Sigmoid colon (tissue), 4 donors: ENCODE measurements around the gene CMSS1.

Source experiments
- CTCF ChIP-seq, 4 experiments: fragments of 450-650 bp in 3 of 4; fragments of 200-600 bp in 1 of 4; IDR thresholded peaks; one replicate each; pipeline ENCODE4 v1.5.1; 2016 to 2019; ENCODE audit warnings: antibody characterized with exemption in 4 of 4, mild to moderate bottlenecking in 3 of 4, moderate library complexity in 2 of 4
- EP300 ChIP-seq, 4 donors: sonication (generic); formaldehyde crosslinking; IDR thresholded peaks; one replicate each; pipeline ENCODE4 v1.6.1; 2017; ENCODE audit warnings: antibody characterized with exemption in 4 of 4
- POLR2A ChIP-seq, 2 donors: fragments of 450-650 bp; IDR thresholded peaks; one replicate each; pipeline ENCODE4 v1.6.1; 2016; ENCODE audit warnings: antibody characterized with exemption in 2 of 2, mild to moderate bottlenecking in 2 of 2, moderate library complexity in 2 of 2
- POLR2AphosphoS5 ChIP-seq, 4 donors: sonication (generic); formaldehyde crosslinking; IDR thresholded peaks; one replicate each; pipeline ENCODE4 v1.6.1; 2017; ENCODE audit warnings: antibody characterized with exemption in 4 of 4

DNA sequence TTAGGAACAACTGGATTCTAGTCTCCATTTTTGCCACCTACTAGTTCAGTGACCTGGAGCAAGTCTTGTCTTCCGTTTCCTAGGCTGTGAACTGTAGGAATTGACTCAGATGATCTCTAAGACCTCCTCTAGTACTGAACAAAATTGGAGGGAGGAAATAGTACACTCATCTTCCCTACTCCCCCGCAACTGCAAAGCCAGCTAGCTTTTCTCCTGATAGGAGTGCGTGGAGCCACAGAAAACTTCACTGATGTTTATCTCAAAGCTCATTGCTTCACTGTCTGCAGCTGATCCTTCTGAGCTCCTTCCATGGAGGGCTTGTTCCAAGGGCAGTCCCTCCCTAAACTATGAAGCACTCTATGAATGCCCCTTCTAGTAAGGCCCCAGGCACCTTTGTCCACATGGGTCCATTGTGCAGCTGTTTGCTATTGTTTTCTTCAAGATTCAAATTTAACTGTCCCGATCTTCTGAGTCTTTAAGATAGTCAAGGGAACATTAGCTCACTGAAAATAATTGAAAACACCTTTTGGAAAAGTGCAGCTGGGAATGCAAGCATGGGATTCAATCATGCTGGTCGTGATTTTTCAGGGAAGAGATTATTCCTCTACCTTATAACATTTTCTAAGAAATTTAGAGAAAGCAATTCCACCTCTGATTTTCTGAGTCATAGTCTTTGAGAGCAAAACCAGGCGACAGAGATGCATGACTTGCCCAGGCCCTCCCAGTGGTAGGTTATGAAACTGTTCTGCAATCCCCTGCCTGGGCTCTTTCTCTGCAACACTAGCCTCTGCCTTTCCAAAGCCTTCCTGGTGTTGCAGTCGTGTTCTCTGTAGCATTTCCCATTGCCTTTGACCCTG, 272.4 kb downstream of the CMSS1 start:
- TF ChIP-seq CTCF (IDR thresholded peaks at IDR 0.05) (peak in 2 of 4 experiments; percentile 7 to 11), POLR2AphosphoS5 (IDR thresholded peaks at IDR 0.05) (no peak), EP300 (IDR thresholded peaks at IDR 0.05) (no peak), POLR2A (IDR thresholded peaks at IDR 0.05) (no peak)
